G401.6 (cell line): Measurements from ENCODE around the gene MSI2.

Experiments used
- FAIRE-seq: peaks from 2 replicates; lab custom pipeline; 2012; peaks lifted over from hg19 to GRCh38; lab: Jason Lieb, UNC

MSI2 gene

GRCh38 chr17:57319806-57320205 is 63.5 kb downstream of the MSI2 start:
- no peak for FAIRE-seq

- FAIRE-seq: no peak
These were observed 67.1 kb downstream of the MSI2 start for GRCh38 chr17:57323391-57323790.

GRCh38 chr17:57324060-57324459 is 67.7 kb downstream of the MSI2 start:
- FAIRE-seq: no peak

GRCh38 chr17:57324631-57325030 is 68.3 kb downstream of the MSI2 start:
- FAIRE-seq: no peak

- FAIRE-seq: no peak
These were observed 70.0 kb downstream of the MSI2 start for GRCh38 chr17:57326336-57326735.

GRCh38 chr17:57326764-57327163 is 70.4 kb downstream of the MSI2 start:
- no peak for FAIRE-seq

- no peak for FAIRE-seq
These were observed 71.0 kb downstream of the MSI2 start for GRCh38 chr17:57327176-57327970.

GRCh38 chr17:57328109-57328882 is 72.0 kb downstream of the MSI2 start:
- FAIRE-seq: no peak

- FAIRE-seq: no peak
These were observed 73.3 kb downstream of the MSI2 start for GRCh38 chr17:57329380-57330214.

- FAIRE-seq: no peak
These were observed 74.3 kb downstream of the MSI2 start for GRCh38 chr17:57330587-57330986.

GRCh38 chr17:57331423-57331822 is 75.1 kb downstream of the MSI2 start:
- FAIRE-seq: no peak

GRCh38 chr17:57332501-57332900 is 76.2 kb downstream of the MSI2 start:
- no peak for FAIRE-seq

GRCh38 chr17:57335195-57335792 is 79.0 kb downstream of the MSI2 start:
- no peak for FAIRE-seq

- FAIRE-seq: no peak
These were observed 81.1 kb downstream of the MSI2 start for GRCh38 chr17:57337390-57337789.

- no peak for FAIRE-seq
These were observed 82.1 kb downstream of the MSI2 start for GRCh38 chr17:57338257-57338914.

GRCh38 chr17:57340160-57340981 is 84.0 kb downstream of the MSI2 start:
- FAIRE-seq: no peak

- no peak for FAIRE-seq
These were observed 85.6 kb downstream of the MSI2 start for GRCh38 chr17:57341611-57342540.

- no peak for FAIRE-seq
These were observed 86.8 kb downstream of the MSI2 start for GRCh38 chr17:57342963-57343589.

- no peak for FAIRE-seq
These were observed 87.4 kb downstream of the MSI2 start for GRCh38 chr17:57343717-57344116.
